GM23248 (cell line): ENCODE data around the gene PLCXD1.
"Not testable (repeated sequence)": the region's sequence is repeated elsewhere in the genome, so short reads cannot be mapped to it uniquely, and the experiment has no call there.

Source experiments
- EZH2 ChIP-seq: fragments of 200-600 bp; sonication (generic); IDR thresholded peaks from 2 replicates; pipeline ENCODE4 v1.6.1; 2018; ENCODE audit warnings: antibody characterized with exemption, mild to moderate bottlenecking; ENCODE audit not compliant: insufficient read depth, poor library complexity, severe bottlenecking
- EZH2phosphoT487 ChIP-seq: fragments of 200-600 bp; sonication (generic); IDR thresholded peaks from 2 replicates; pipeline ENCODE4 v1.6.1; 2018; ENCODE audit warnings: antibody characterized with exemption, moderate library complexity, mild to moderate bottlenecking, low read depth; ENCODE audit not compliant: insufficient read depth

DNA sequence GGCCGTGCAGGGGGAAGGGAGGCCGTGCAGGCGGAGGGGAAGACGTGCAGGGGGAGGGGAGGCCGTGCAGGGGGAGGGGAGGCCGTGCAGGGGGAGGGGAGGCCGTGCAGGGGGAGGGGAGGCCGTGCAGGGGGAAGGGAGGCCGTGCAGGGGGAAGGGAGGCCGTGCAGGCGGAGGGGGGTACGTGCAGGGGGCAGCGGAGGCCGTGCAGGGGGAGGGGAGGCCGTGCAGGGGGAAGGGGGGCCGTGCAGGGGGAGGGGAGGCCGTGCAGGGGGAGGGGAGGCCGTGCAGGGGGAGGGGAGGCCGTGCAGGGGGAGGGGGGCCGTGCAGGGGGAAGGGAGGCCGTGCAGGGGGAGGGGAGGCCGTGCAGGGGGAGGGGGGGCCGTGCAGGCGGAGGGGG is 459 bp upstream of the PLCXD1 start:
- not testable (repeated sequence) for TF ChIP-seq EZH2, EZH2phosphoT487
